AG04450 (cell line): ENCODE results near the gene FIG4. TPM values are rescaled to one million over a fixed set of nuclear protein-coding genes. Genes with fewer than 3 reads are reported as not detected.
"Not testable (repeated sequence)": the region's sequence is repeated elsewhere in the genome, so short reads cannot be mapped to it uniquely, and the experiment has no call there.

ENCODE experiments used
- CTCF ChIA-PET: fragments of 300-600, 350-600 bp; formaldehyde crosslinking; extraction: SDS; loops from one replicate; lab custom pipeline; 2022; ENCODE audit warnings: antibody characterized with exemption, inconsistent platforms; lab: Charles Lee
- POLR2A ChIA-PET: fragments of 350-600 bp; formaldehyde crosslinking; extraction: SDS; loops from one replicate; lab custom pipeline; 2021; ENCODE audit warnings: antibody characterized with exemption, inconsistent platforms; lab: Yijun Ruan, JAX
- DNase-seq: peaks from one replicate; pipeline ENCODE4 v3.0.0-alpha.2; 2011; ENCODE audit warnings: low read depth, low spot score
- H3K27ac ChIP-seq: one replicate; pipeline ENCODE4 v1.5.1; 2012; ENCODE audit warnings: low read depth, low read length, control low read depth
- H3K27me3 ChIP-seq: one replicate; pipeline ENCODE4 v1.6.0; 2012; ENCODE audit warnings: low read length; ENCODE audit not compliant: control insufficient read depth, insufficient read depth
- H3K4me3 ChIP-seq: 2 replicates; pipeline ENCODE4 v1.5.1; 2011; ENCODE audit warnings: mild to moderate bottlenecking, low read depth, low read length, control low read depth
- H3K9me3 ChIP-seq: 2 replicates; pipeline ENCODE4 v1.5.1; 2012; ENCODE audit warnings: low read length; ENCODE audit not compliant: control insufficient read depth, insufficient read depth
- CTCF ChIP-seq: IDR thresholded peaks from 2 replicates; pipeline ENCODE4 v1.5.1; 2011; ENCODE audit warnings: low read depth, low read length, control low read depth, inconsistent platforms
- polyA plus RNA-seq: library from polyadenylated mRNA; depleted of rRNA; stranded (reverse); fragments of >200 nt; gene quantifications from 2 replicates; pipeline ENCODE4 v1.2.3, GENCODE V29; 2011

FIG4 gene
- polyA plus RNA-seq, 1 experiment = 22.8 TPM

- no peak overlapping the region for H3K4me3 ChIP-seq
- no peak for DNase-seq
- H3K27me3 ChIP-seq = peaks cover 6% of the 10 kb centered on the region
- CTCF ChIA-PET = interaction anchor here (0.6 kb wide), 1 partner anchor 171 kb away, joined by 6 read pairs; no protein-coding TSS in a partner anchor
- H3K9me3 ChIP-seq = no peaks in the 10 kb centered on the region
- no peak overlapping the region for H3K27ac ChIP-seq
- POLR2A ChIA-PET = interaction anchor here (0.6 to 0.7 kb wide), 2 partner anchors 55 to 457 kb away, joined by 3 read pairs; no protein-coding TSS in a partner anchor
- TF ChIP-seq CTCF = no peak
These were observed 176.9 kb downstream of the FIG4 start for GRCh38 chr6:109867970-109868358.

DNA sequence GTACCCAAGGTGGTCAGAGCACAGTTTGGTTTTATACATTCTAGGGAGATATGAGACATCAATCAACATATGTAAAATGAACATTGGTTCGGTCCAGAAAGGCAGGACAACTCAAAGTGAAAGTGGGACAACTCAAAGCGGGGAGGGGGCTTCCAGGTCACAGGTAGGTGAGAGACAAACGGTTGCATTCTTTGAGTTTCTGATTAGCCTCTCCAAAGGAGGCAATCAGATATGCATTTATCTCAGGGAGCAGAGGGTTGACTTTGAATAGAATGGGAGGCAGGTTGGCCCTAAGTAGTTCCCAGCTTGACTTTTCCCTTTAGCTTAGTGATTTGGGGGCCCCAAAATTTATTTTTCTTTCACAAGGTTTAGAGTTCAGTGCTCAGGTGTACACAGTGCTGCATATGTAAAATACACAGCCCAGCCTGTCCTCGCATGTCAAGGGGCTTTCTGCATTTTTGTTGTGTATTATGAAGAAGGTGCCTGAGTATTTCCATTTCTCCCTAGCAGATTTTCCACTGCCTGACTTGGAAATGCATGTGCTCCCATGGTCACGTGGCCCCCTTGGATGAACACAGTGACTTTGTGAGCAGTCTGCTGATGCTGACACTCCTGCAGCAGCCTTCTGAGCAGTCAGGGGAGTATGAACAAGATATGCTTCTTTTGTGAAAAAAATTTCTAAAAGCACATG lies 178.4 kb downstream of the FIG4 start:
- POLR2A ChIA-PET = interaction anchor here (0.8 kb wide), 1 partner anchor 1005 kb away, joined by 3 read pairs; no protein-coding TSS in a partner anchor

DNA sequence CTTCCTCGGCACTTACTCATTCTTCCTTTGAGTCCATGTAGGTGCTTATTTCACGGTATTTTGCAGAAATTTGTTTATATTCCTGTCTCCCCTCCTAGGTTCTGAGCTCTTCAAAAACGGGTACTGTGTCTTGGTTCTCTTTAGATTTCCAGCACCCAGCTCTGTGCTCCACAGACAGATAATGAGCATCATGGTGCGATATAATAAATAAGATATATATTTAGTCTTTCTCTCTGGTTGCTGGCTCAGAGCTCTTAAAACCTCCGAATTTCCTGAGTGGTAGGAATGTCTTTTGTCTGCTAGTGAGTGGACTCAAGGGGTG lies 179.0 kb downstream of the FIG4 start:
- DNase-seq = no peak
- H3K4me3 ChIP-seq = no peak overlapping the region
- no peak for TF ChIP-seq CTCF
- ChIA-PET POLR2A (interaction anchor here (0.8 kb wide), 1 partner anchor 1004 kb away, joined by 3 read pairs; no protein-coding TSS in a partner anchor), CTCF (interaction anchor here (0.8 kb wide), 1 partner anchor 68 kb away, joined by 3 read pairs; no protein-coding TSS in a partner anchor)
- no peak overlapping the region for H3K27ac ChIP-seq
- peaks cover 5% of the 10 kb centered on the region for H3K27me3 ChIP-seq
- H3K9me3 ChIP-seq = no peaks in the 10 kb centered on the region

More for the DNA sequence above, 178.4 kb downstream of the FIG4 start:
- not testable (repeated sequence) for H3K4me3 ChIP-seq, H3K27ac ChIP-seq, DNase-seq, H3K27me3 ChIP-seq, H3K9me3 ChIP-seq
- CTCF ChIA-PET = interaction anchor here (0.8 kb wide), 1 partner anchor 67 kb away, joined by 3 read pairs; no protein-coding TSS in a partner anchor

GRCh38 chr6:109872549-109872948 lies 181.5 kb downstream of the FIG4 start:
- H3K9me3 ChIP-seq = peaks cover 2% of the 10 kb centered on the region; the same call in 1 of the 2 replicates
- no peak overlapping the region for H3K4me3 ChIP-seq
- POLR2A ChIA-PET = no interaction called here
- DNase-seq = no peak
- CTCF ChIA-PET = no interaction called here
- peaks cover 13% of the 10 kb centered on the region for H3K27me3 ChIP-seq
- H3K27ac ChIP-seq = no peak overlapping the region
- no peak for TF ChIP-seq CTCF

- TF ChIP-seq CTCF = no peak
- Histone ChIP-seq H3K4me3 (no peak overlapping the region), H3K27ac (peak overlapping the region; percentile 11), H3K27me3 (peaks cover 13% of the 10 kb centered on the region), H3K9me3 (peaks cover 2% of the 10 kb centered on the region; the same call in 1 of the 2 replicates)
- DNase-seq = no peak
- ChIA-PET CTCF (no interaction called here), POLR2A (no interaction called here)
These were observed 182.0 kb downstream of the FIG4 start for GRCh38 chr6:109872968-109873545.
